GM23338 (cell line): Measurements from ENCODE around the gene ZFP36L1.

Source experiments
- CREB1 ChIP-seq: fragments of 250-450 bp; sonication (Bioruptor Pico); IDR thresholded peaks from 2 replicates; pipeline ENCODE4 v1.5.0; 2020; ENCODE audit warnings: low read depth, mild to moderate bottlenecking, moderate library complexity
- CTCF ChIP-seq, 2 experiments: fragments of 200-600 bp in 1 of 2; sonication (generic) in 1 of 2; conservative IDR thresholded peaks; 2 replicates each; pipeline versions ENCODE4 v1.5.1 to v1.6.1; 2016 to 2017; ENCODE audit warnings: antibody characterized with exemption in 2 of 2, low read depth in 2 of 2, mild to moderate bottlenecking in 2 of 2, moderate library complexity in 1 of 2
- EZH2 ChIP-seq: fragments of 200-600 bp; sonication (generic); IDR thresholded peaks from one replicate; pipeline ENCODE4 v1.8.0; 2017; ENCODE audit warnings: antibody characterized with exemption, mild to moderate bottlenecking, low read depth; ENCODE audit not compliant: unreplicated experiment
- EZH2phosphoT487 ChIP-seq: fragments of 200-600 bp; sonication (generic); IDR thresholded peaks from one replicate; pipeline ENCODE4 v1.8.1; 2018; ENCODE audit warnings: antibody characterized with exemption; ENCODE audit not compliant: unreplicated experiment
- NANOG ChIP-seq: IDR thresholded peaks from 2 replicates; pipeline ENCODE4 v1.6.1; 2016; ENCODE audit warnings: antibody characterized with exemption, borderline replicate concordance
- POLR2AphosphoS5 ChIP-seq: IDR thresholded peaks from 2 replicates; pipeline ENCODE4 v1.6.1; 2016; ENCODE audit warnings: antibody characterized with exemption, low read depth
- TF ChIP-seq, protein P1 (sequence below): IDR thresholded peaks from one replicate; pipeline ENCODE4 v1.6.1; 2018; ENCODE audit warnings: antibody characterized with exemption; ENCODE audit not compliant: unreplicated experiment

DNA sequence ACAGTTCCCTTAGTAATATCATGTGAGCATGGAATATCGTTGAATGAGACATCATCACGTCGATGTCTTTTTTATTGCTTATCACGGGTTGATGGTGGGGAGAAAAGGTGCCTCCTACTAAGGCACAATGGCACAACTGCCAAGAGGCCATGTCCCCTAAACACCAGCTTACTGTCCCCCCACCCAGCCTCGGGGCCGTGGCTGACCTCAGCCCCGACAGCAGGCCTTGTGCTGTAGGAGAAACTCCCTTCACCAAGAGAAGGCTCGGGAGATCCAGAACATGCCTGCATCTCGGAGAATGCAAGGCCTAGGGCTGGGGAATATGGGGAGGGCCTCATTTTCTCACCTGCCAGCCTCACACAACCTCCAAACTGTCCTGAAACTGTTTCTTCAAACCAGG, 22.8 kb downstream of the ZFP36L1 start:
- no peak for TF ChIP-seq CTCF (conservative IDR thresholded peaks at IDR 0.05; ENCODE audit: low read depth in 2 of 2)
- TF ChIP-seq EZH2phosphoT487: no peak
- TF ChIP-seq EZH2: no peak
- TF ChIP-seq POLR2AphosphoS5: no peak
- TF ChIP-seq, protein P1, sequence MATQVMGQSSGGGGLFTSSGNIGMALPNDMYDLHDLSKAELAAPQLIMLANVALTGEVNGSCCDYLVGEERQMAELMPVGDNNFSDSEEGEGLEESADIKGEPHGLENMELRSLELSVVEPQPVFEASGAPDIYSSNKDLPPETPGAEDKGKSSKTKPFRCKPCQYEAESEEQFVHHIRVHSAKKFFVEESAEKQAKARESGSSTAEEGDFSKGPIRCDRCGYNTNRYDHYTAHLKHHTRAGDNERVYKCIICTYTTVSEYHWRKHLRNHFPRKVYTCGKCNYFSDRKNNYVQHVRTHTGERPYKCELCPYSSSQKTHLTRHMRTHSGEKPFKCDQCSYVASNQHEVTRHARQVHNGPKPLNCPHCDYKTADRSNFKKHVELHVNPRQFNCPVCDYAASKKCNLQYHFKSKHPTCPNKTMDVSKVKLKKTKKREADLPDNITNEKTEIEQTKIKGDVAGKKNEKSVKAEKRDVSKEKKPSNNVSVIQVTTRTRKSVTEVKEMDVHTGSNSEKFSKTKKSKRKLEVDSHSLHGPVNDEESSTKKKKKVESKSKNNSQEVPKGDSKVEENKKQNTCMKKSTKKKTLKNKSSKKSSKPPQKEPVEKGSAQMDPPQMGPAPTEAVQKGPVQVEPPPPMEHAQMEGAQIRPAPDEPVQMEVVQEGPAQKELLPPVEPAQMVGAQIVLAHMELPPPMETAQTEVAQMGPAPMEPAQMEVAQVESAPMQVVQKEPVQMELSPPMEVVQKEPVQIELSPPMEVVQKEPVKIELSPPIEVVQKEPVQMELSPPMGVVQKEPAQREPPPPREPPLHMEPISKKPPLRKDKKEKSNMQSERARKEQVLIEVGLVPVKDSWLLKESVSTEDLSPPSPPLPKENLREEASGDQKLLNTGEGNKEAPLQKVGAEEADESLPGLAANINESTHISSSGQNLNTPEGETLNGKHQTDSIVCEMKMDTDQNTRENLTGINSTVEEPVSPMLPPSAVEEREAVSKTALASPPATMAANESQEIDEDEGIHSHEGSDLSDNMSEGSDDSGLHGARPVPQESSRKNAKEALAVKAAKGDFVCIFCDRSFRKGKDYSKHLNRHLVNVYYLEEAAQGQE: no peak
- no peak for TF ChIP-seq CREB1 (CRISPR knock-in tag)
- no peak for TF ChIP-seq NANOG
